HG03139 (cell line): Measurements from ENCODE around the gene OR6C4.
"Not testable (repeated sequence)": the region's sequence is repeated elsewhere in the genome, so short reads cannot be mapped to it uniquely, and the experiment has no call there.

ENCODE experiments used
- ATAC-seq: cut with Tn5 transposase; IDR thresholded peaks from one replicate; pipeline ENCODE4 v1.9.1; 2021; ENCODE audit not compliant: unreplicated experiment

Gene OR6C4

GRCh38 chr12:55549302-55549701, at the start of gene OR6C4:
Gene OR6C4, plus strand, starts transcription at chr12:55549602. Its CDS starts 1,625 bp downstream, at chr12:55551227.
- ATAC-seq = no peak

- ATAC-seq = no peak
Observed at GRCh38 chr12:55499810-55500252, 49.6 kb upstream of the OR6C4 start.

- ATAC-seq = no peak
Observed at GRCh38 chr12:55501601-55502000, 47.8 kb upstream of the OR6C4 start.

- no peak for ATAC-seq
Observed at GRCh38 chr12:55515696-55516095, 33.7 kb upstream of the OR6C4 start.

- ATAC-seq = no peak
Observed at GRCh38 chr12:55516391-55516790, 33.0 kb upstream of the OR6C4 start.

GRCh38 chr12:55548235-55548634, 1.2 kb upstream of the OR6C4 start:
- ATAC-seq = not testable (repeated sequence)

GRCh38 chr12:55548756-55549155, 646 bp upstream of the OR6C4 start:
- no peak for ATAC-seq

- no peak for ATAC-seq
Observed at GRCh38 chr12:55554296-55554695, 4.9 kb downstream of the OR6C4 start.

GRCh38 chr12:55570060-55570459, 20.7 kb downstream of the OR6C4 start:
- ATAC-seq = not testable (repeated sequence)

GRCh38 chr12:55570689-55571088, 21.3 kb downstream of the OR6C4 start:
- ATAC-seq = not testable (repeated sequence)

GRCh38 chr12:55572168-55572567, 22.8 kb downstream of the OR6C4 start, which contains the start of gene OR2AP1:
Gene OR2AP1, plus strand, starts transcription at chr12:55572468. Its CDS starts 1,947 bp downstream, at chr12:55574415.
- no peak for ATAC-seq

- ATAC-seq = no peak
Observed at GRCh38 chr12:55582066-55582465, 32.7 kb downstream of the OR6C4 start.

- ATAC-seq = no peak
Observed at GRCh38 chr12:55585817-55586216, 36.4 kb downstream of the OR6C4 start.

- not testable (repeated sequence) for ATAC-seq
Observed at GRCh38 chr12:55590152-55590551, 40.8 kb downstream of the OR6C4 start.
